Measurements from ENCODE around the gene C14orf93.

Gene C14orf93

GRCh38 chr14:23045419-23046357 lies 35.7 kb upstream of the C14orf93 start:
- DNase-seq (ENCODE audit: insufficient read length, low spot score) (no peak), FAIRE-seq (no peak)

GRCh38 chr14:23044840-23045239 lies 34.9 kb upstream of the C14orf93 start:
- no peak for FAIRE-seq

GRCh38 chr14:23043754-23044153 lies 33.8 kb upstream of the C14orf93 start:
- no peak for DNase-seq (ENCODE audit: insufficient read length, low spot score)

More at GRCh38 chr14:23044840-23045239, 34.9 kb upstream of the C14orf93 start:
- DNase-seq (ENCODE audit: insufficient read length, low spot score): no peak

GRCh38 chr14:23043145-23043544 lies 33.2 kb upstream of the C14orf93 start:
- FAIRE-seq (no peak), DNase-seq (ENCODE audit: insufficient read length, low spot score) (no peak)

More at GRCh38 chr14:23043754-23044153, 33.8 kb upstream of the C14orf93 start:
- no peak for FAIRE-seq

GRCh38 chr14:23042162-23042965 lies 32.4 kb upstream of the C14orf93 start, which contains the start of gene PSMB11:
TSS of gene PSMB11 (plus strand) at chr14:23042212. CDS start at chr14:23042226, 14 bp downstream.
- DNase-seq (ENCODE audit: insufficient read length, low spot score) (no peak), FAIRE-seq (no peak)

GRCh38 chr14:23041729-23042128 lies 31.8 kb upstream of the C14orf93 start:
- DNase-seq (ENCODE audit: insufficient read length, low spot score): no peak

GRCh38 chr14:23040100-23040499 lies 30.2 kb upstream of the C14orf93 start:
- FAIRE-seq (no peak), DNase-seq (ENCODE audit: insufficient read length, low spot score) (no peak)

More at GRCh38 chr14:23041729-23042128, 31.8 kb upstream of the C14orf93 start:
- no peak for FAIRE-seq

GRCh38 chr14:23035303-23036144 lies 25.6 kb upstream of the C14orf93 start:
- DNase-seq (ENCODE audit: insufficient read length, low spot score) (no peak), FAIRE-seq (no peak)

GRCh38 chr14:23034498-23035302 lies 24.8 kb upstream of the C14orf93 start, which contains the start of gene PSMB5:
TSS of gene PSMB5 (minus strand) at chr14:23034900. CDS start at chr14:23034881, 19 bp downstream.
- FAIRE-seq (peak; percentile 98), DNase-seq (ENCODE audit: insufficient read length, low spot score) (peak; percentile 95)

GRCh38 chr14:23033801-23034497 lies 24.0 kb upstream of the C14orf93 start:
- DNase-seq (ENCODE audit: insufficient read length, low spot score) (no peak), FAIRE-seq (no peak)

GRCh38 chr14:23033251-23033727 lies 23.3 kb upstream of the C14orf93 start:
- no peak for FAIRE-seq

GRCh38 chr14:23030936-23031335 lies 21.0 kb upstream of the C14orf93 start:
- DNase-seq (ENCODE audit: insufficient read length, low spot score) (no peak), FAIRE-seq (no peak)

More at GRCh38 chr14:23033251-23033727, 23.3 kb upstream of the C14orf93 start:
- DNase-seq (ENCODE audit: insufficient read length, low spot score): no peak

- DNase-seq (ENCODE audit: insufficient read length, low spot score) (no peak), FAIRE-seq (no peak)
These were observed 18.9 kb upstream of the C14orf93 start for GRCh38 chr14:23028799-23029198.

GRCh38 chr14:23025151-23025814 lies 15.3 kb upstream of the C14orf93 start:
- DNase-seq (ENCODE audit: insufficient read length, low spot score) (no peak), FAIRE-seq (no peak)

- DNase-seq (ENCODE audit: insufficient read length, low spot score): no peak
- FAIRE-seq: no peak
These were observed 14.7 kb upstream of the C14orf93 start for GRCh38 chr14:23024612-23025075.

GRCh38 chr14:23023795-23024152 lies 13.8 kb upstream of the C14orf93 start:
- FAIRE-seq: no peak
- DNase-seq (ENCODE audit: insufficient read length, low spot score): no peak

GRCh38 chr14:23023022-23023794 lies 13.3 kb upstream of the C14orf93 start:
- no peak for FAIRE-seq
- DNase-seq (ENCODE audit: insufficient read length, low spot score): no peak

Measured in GM19239 (cell line).